Left ventricle myocardium inferior (tissue), 1 donor: Measurements from ENCODE around the gene FLT3. TPM values are rescaled to one million over a fixed set of nuclear protein-coding genes. Genes with fewer than 3 reads are reported as not detected.

ENCODE experiments used
- DNase-seq: peaks from one replicate; pipeline ENCODE4 v3.0.0-alpha.2; 2020
- H3K27ac ChIP-seq: fragments of 200-600 bp; replicated peaks from 2 replicates; pipeline ENCODE4 v1.8.0; 2021
- H3K27me3 ChIP-seq: fragments of 200-600 bp; 2 replicates; pipeline ENCODE4 v1.8.0; 2021; ENCODE audit warnings: low read depth
- H3K36me3 ChIP-seq: fragments of 200-600 bp; 2 replicates; pipeline ENCODE4 v1.8.0; 2021
- H3K4me1 ChIP-seq: fragments of 200-600 bp; 2 replicates; pipeline ENCODE4 v1.8.0; 2021
- H3K4me3 ChIP-seq: fragments of 200-600 bp; 2 replicates; pipeline ENCODE4 v1.8.0; 2021; ENCODE audit warnings: mild to moderate bottlenecking, moderate library complexity
- H3K9me3 ChIP-seq: fragments of 200-600 bp; replicated peaks from 2 replicates; pipeline ENCODE4 v1.8.0; 2021
- intact Hi-C: fragments of 100-400 bp; cut with micrococcal nuclease; formaldehyde crosslinking; loops from one replicate; pipeline ENCODE4 v1.11.0; 2022
- total RNA-seq: library from RNA; stranded (reverse); fragmentation: NEBNext Ultra II Directional; extraction: Animal tissue kit (Norgen Biotek cat#: 25700); gene quantifications from one replicate; pipeline ENCODE4 v1.2.1, GENCODE V29; 2021
- TF ChIP-seq, protein P1 (sequence below): fragments of 200-600 bp; IDR thresholded peaks from 2 replicates; pipeline ENCODE4 v1.8.0; 2021; ENCODE audit warnings: antibody characterized with exemption, mild to moderate bottlenecking, borderline replicate concordance
- donor health status: DM: no; HTN: yes; CAD: no; lungs with severe emphysema.

The FLT3 gene
- total RNA-seq, 1 donor from 2014 or later: 0.05 TPM

DNA sequence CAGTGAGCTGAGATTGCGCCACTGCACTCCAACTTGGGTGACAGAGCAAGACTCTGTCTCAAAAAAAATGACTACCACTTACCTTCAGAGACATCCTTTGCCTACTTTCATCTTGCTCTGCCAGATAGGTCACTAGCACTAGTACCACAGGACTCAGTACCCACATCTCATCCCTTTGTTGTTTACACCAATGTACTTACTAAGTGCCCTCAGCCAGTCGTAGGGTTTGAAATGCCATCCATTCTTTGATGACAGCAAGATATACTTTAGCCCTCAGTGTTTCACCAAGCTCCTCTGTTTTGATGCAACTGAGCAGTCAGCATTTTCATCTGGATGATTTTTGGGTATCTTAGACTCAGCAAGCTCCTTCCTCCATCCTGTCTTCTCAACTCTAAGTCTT, 118.0 kb downstream of the FLT3 start:
- intact Hi-C loops: loop anchor here (5.0 to 10.0 kb wide), 2 partner anchors 150 to 618 kb away; no protein-coding TSS in a partner anchor
- Histone ChIP-seq H3K9me3 (no peaks in the 10 kb centered on the region), H3K4me1 (peaks cover 32% of the 10 kb centered on the region), H3K4me3 (no peak overlapping the region), H3K27ac (no peak overlapping the region), H3K36me3 (no peaks in the 10 kb centered on the region), H3K27me3 (peaks cover 98% of the 10 kb centered on the region)
- TF ChIP-seq, protein P1, sequence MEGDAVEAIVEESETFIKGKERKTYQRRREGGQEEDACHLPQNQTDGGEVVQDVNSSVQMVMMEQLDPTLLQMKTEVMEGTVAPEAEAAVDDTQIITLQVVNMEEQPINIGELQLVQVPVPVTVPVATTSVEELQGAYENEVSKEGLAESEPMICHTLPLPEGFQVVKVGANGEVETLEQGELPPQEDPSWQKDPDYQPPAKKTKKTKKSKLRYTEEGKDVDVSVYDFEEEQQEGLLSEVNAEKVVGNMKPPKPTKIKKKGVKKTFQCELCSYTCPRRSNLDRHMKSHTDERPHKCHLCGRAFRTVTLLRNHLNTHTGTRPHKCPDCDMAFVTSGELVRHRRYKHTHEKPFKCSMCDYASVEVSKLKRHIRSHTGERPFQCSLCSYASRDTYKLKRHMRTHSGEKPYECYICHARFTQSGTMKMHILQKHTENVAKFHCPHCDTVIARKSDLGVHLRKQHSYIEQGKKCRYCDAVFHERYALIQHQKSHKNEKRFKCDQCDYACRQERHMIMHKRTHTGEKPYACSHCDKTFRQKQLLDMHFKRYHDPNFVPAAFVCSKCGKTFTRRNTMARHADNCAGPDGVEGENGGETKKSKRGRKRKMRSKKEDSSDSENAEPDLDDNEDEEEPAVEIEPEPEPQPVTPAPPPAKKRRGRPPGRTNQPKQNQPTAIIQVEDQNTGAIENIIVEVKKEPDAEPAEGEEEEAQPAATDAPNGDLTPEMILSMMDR: no peak
- no peak for DNase-seq

DNA sequence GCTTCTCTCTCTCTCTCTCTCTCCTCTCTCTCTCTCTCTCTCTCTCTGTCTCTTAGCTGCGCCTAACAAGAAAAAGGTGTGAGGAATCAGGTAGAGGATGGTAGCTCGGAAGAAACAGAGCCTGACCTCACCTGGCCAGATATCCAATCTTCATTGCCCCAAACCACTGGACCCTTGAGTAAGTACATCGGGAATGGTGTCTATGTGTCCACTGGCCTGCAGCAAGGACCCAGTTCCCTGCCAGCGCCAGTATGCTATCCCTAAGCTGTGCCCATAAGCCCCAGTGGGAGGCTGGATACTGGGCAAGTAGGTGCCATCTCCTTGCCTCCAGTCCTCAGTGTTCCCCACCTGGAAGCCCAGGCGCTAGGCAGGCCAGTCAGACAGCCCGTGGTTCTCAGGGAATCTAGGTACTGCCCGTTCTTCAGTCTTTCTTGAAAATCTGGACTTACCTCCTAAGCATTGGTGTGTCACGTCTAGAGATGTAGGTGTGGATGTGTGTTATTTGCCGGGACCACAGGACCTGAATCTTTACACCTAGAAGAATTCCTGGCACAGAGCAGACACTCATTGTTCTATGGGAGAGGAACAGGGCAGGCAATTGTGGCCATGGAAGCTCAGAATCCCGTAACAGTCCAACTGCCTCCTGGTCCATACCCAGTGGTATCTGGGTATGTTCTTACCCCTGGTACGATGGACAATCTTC, 119.2 kb downstream of the FLT3 start:
- TF ChIP-seq, protein P1: no peak
- peaks cover 98% of the 10 kb centered on the region for H3K27me3 ChIP-seq
- H3K27ac ChIP-seq: no peak overlapping the region
- intact Hi-C loops: loop anchor here (5.0 to 10.0 kb wide), 2 partner anchors 149 to 616 kb away; no protein-coding TSS in a partner anchor
- no peak for DNase-seq
- no peak overlapping the region for H3K4me3 ChIP-seq
- no peaks in the 10 kb centered on the region for H3K9me3 ChIP-seq
- no peaks in the 10 kb centered on the region for H3K36me3 ChIP-seq
- H3K4me1 ChIP-seq: peaks cover 32% of the 10 kb centered on the region

DNA sequence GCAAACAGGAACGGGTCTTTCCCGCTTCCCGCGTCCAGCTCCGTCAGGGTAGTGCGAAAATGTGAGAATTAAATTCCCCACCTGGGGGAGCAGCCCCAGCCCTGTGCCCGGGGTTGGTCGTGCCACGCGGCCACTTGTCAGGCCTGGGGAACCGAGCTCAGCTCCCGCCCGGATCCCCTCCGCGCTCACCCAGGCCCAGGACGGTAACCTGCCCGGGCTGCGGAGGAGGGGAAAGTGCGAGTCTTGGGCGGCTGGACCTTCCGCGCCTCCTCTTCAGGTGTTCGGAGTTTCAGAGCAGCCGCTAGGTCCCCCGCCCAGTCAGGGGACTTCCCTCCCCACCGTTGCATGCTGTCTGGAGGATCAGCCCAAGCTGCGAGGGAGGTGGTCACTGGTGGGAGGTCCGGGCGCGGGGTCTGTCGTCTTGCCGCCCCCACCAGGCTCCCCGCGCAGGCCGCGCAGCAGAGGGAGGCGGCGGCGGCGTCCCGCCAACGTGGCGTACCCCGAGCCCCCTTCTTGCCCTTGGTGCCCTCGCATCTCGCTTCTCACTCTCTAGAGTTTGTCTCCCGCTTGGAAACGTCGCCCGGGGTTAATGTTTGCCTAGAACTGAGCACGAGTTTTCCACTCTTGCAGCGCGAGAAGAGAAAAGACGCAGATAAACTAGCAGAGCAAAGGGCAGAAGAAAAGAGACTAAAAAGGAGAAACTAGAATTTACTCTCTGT, 119.9 kb downstream of the FLT3 start:
- intact Hi-C loops: loop anchor here (5.0 to 10.0 kb wide), 2 partner anchors 148 to 616 kb away; no protein-coding TSS in a partner anchor
- Histone ChIP-seq H3K27ac (no peak overlapping the region), H3K9me3 (no peaks in the 10 kb centered on the region), H3K4me1 (peaks cover 38% of the 10 kb centered on the region), H3K27me3 (peaks cover 98% of the 10 kb centered on the region), H3K36me3 (no peaks in the 10 kb centered on the region), H3K4me3 (no peak overlapping the region)
- no peak for DNase-seq
- TF ChIP-seq, protein P1: no peak

DNA sequence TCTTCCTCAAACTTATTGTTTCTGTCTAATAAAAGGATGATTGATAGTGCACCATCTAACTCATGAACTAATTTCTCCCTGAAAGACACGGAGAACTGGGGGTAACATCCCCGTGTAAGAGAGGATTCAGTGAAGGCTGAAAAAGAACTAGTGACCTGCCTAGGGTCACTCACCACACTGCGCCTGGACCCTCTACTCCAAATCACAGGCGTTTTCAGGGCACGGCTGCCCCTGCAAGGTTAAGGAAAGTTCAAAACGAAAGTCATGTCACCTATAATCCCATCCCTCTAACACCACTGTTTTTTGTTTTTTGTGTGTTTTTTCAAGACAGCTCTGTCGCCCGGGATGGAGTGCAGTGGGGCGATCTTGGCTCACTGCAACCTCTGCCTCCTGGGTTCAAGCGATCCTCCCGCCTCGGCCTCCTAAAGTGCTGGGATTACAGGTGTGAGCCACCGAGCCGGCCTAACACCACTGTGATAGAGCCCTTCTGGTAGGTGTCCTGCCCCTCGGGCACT, 120.6 kb downstream of the FLT3 start:
- no peak overlapping the region for H3K4me3 ChIP-seq
- intact Hi-C loops: loop anchor here (5.0 to 10.0 kb wide), 2 partner anchors 148 to 615 kb away; no protein-coding TSS in a partner anchor

DNA sequence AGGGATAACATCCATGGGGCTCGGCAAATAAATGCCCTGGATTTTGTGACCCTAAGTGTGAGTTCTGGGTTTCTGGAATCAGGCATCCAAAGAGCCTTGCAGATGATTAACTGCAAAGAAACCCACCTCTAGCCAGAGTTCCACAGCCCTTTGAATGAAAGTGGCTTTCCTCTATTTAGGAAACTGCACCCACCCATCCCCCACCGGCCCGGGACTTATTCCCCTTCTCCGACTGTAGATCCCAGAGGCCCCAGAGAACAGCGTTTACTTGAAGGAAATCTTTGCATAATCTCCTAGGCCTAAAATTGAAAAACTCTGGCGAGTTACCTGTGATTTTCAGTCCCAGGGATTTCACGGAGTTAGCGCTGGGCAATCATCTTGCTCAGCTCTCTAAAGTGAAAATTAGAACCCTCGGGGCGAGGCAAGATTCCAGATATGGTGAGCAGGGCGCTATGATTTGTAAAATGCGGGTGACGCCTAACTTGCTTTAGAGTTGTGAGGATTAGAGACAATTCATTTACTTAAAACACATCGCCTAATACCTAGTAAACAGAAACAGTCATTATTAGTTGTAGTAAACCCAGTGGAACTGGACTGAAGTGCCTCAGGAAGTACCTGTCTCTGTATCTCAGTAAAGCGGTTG, 121.3 kb downstream of the FLT3 start:
- Histone ChIP-seq H3K36me3 (no peaks in the 10 kb centered on the region), H3K27ac (no peak overlapping the region), H3K4me1 (peaks cover 38% of the 10 kb centered on the region), H3K27me3 (peaks cover 100% of the 10 kb centered on the region), H3K4me3 (no peak overlapping the region), H3K9me3 (no peaks in the 10 kb centered on the region)
- TF ChIP-seq, protein P1: no peak
- DNase-seq: no peak
- intact Hi-C loops: no loop called here

More for the DNA sequence above, 120.6 kb downstream of the FLT3 start:
- H3K4me1 ChIP-seq: peaks cover 38% of the 10 kb centered on the region
- no peak overlapping the region for H3K27ac ChIP-seq
- H3K27me3 ChIP-seq: peaks cover 98% of the 10 kb centered on the region
- H3K9me3 ChIP-seq: no peaks in the 10 kb centered on the region
- no peak for DNase-seq
- TF ChIP-seq, protein P1: no peak
- H3K36me3 ChIP-seq: no peaks in the 10 kb centered on the region
